Esophagus muscularis mucosa (tissue), 4 donors: Measurements from ENCODE around the gene ADAMTS16. TPM values are rescaled to one million over a fixed set of nuclear protein-coding genes. Genes with fewer than 3 reads are reported as not detected.

Experiments used
- DNase-seq: peaks from one replicate; pipeline ENCODE4 v3.0.0-alpha.2; 2017; ENCODE audit errors: extremely low spot score
- H3K27ac ChIP-seq, 4 donors: fragments of 200-600 bp; sonication (generic); replicated peaks in 1 of 4; 1 replicate in 3 of 4; 2 replicates in 1 of 4; pipeline ENCODE4 v1.5.1; 2016 to 2019; ENCODE audit warnings: mild to moderate bottlenecking in 1 of 4
- H3K27me3 ChIP-seq, 4 donors: fragments of 200-600 bp; sonication (generic); one replicate each; pipeline versions ENCODE4 v1.5.1 to v1.6.0; 2016 to 2019
- H3K36me3 ChIP-seq, 4 donors: fragments of 200-600 bp; sonication (generic); one replicate each; pipeline ENCODE4 v1.5.1; 2016 to 2019
- H3K4me1 ChIP-seq, 4 donors: fragments of 200-600 bp; sonication (generic); one replicate each; pipeline ENCODE4 v1.5.1; 2016 to 2019
- H3K4me3 ChIP-seq, 4 donors: fragments of 200-600 bp; sonication (generic); 1 replicate in 2 of 4; 2 replicates in 2 of 4; pipeline ENCODE4 v1.5.1; 2016 to 2019; ENCODE audit warnings: mild to moderate bottlenecking in 4 of 4, moderate library complexity in 1 of 4
- H3K9me3 ChIP-seq, 4 donors: fragments of 200-600 bp; sonication (generic); 1 replicate in 3 of 4; 2 replicates in 1 of 4; pipeline ENCODE4 v1.5.1; 2016 to 2019
- EP300 ChIP-seq: sonication (generic); formaldehyde crosslinking; IDR thresholded peaks from one replicate; pipeline ENCODE4 v1.6.1; 2017; ENCODE audit warnings: antibody characterized with exemption
- POLR2A ChIP-seq: fragments of 450-650 bp; IDR thresholded peaks from one replicate; pipeline ENCODE4 v1.6.1; 2017; ENCODE audit warnings: antibody characterized with exemption, moderate library complexity, mild to moderate bottlenecking, low read depth
- POLR2AphosphoS5 ChIP-seq, 2 donors: sonication (generic); formaldehyde crosslinking; IDR thresholded peaks; one replicate each; pipeline ENCODE4 v1.6.1; 2017; ENCODE audit warnings: antibody characterized with exemption in 2 of 2
- WGBS: methylation state at CpG from one replicate; pipeline ENCODE4 v1.1.5; 2018; 5-methylcytosine and 5-hydroxymethylcytosine counted together
- intact Hi-C: fragments of 100-400 bp; cut with DNase I; formaldehyde crosslinking; loops from one replicate; pipeline ENCODE4 v1.15.1; 2023
- total RNA-seq, 4 donors: library from RNA; depleted of rRNA; stranded (reverse); fragments of >200 nt; gene quantifications; one replicate each; pipeline versions ENCODE4 v1.1.0 to v1.2.1, GENCODE V29; 2016
- TF ChIP-seq, protein P1 (sequence below), 3 experiments: fragments of 200-600 bp in 2 of 3; fragments of 450-650 bp in 1 of 3; sonication (generic) in 2 of 3; IDR thresholded peaks; one replicate each; pipeline ENCODE4 v1.5.1; 2017 to 2019; ENCODE audit warnings: antibody characterized with exemption in 3 of 3, mild to moderate bottlenecking in 2 of 3, moderate library complexity in 1 of 3

The ADAMTS16 gene
- total RNA-seq, 4 donors from 2014 or later: 0.42 to 1.1 (median 0.50) TPM; not detected in 1

DNA sequence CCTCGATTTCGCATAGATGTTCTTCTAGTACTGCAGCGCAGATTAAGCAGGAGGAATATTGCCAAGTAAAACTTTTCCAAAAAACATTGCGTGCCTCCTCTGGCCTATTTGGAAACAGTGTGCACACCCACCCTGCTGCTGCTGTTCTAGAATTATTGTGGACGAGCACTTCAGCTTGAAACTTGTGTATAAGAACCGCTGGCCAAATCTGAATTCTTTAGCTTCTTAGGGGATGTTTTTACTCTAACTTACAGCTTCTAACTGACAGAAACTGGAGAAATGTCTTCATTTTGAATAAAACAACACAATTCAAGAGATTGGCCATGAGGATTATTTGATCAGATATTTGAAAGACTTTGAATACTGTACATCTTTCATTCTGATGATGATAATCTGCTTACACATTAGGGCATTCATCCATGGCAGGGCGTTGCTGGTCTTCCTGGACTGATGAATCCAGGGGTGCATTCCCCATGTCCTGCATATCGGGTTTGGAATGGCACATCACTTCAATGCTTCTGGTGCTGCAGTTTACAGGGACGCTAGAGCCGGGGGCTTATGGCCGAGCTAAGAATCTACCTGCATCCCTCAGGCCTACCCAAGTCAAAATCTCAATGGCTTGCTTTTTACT is 6.5 kb downstream of the ADAMTS16 start:
- Histone ChIP-seq H3K27ac (no peak overlapping the region), H3K4me1 (peaks cover 0 to under 1% (median 0%) of the 10 kb centered on the region in 4 donors), H3K9me3 (peaks cover 0 to 9% (median 3%) of the 10 kb centered on the region in 4 donors), H3K4me3 (no peak overlapping the region), H3K36me3 (no peaks in the 10 kb centered on the region), H3K27me3 (peaks cover 0 to 14% (median 0%) of the 10 kb centered on the region in 4 donors)
- TF ChIP-seq POLR2AphosphoS5 (IDR thresholded peaks at IDR 0.05) (no peak), POLR2A (no peak), EP300 (no peak)
- TF ChIP-seq, protein P1, sequence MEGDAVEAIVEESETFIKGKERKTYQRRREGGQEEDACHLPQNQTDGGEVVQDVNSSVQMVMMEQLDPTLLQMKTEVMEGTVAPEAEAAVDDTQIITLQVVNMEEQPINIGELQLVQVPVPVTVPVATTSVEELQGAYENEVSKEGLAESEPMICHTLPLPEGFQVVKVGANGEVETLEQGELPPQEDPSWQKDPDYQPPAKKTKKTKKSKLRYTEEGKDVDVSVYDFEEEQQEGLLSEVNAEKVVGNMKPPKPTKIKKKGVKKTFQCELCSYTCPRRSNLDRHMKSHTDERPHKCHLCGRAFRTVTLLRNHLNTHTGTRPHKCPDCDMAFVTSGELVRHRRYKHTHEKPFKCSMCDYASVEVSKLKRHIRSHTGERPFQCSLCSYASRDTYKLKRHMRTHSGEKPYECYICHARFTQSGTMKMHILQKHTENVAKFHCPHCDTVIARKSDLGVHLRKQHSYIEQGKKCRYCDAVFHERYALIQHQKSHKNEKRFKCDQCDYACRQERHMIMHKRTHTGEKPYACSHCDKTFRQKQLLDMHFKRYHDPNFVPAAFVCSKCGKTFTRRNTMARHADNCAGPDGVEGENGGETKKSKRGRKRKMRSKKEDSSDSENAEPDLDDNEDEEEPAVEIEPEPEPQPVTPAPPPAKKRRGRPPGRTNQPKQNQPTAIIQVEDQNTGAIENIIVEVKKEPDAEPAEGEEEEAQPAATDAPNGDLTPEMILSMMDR (IDR thresholded peaks at IDR 0.05): no peak
- DNase-seq: no peak
- intact Hi-C loops: no loop called here
- 83% methylated on average over 10 of the region's 11 CpGs for WGBS

DNA sequence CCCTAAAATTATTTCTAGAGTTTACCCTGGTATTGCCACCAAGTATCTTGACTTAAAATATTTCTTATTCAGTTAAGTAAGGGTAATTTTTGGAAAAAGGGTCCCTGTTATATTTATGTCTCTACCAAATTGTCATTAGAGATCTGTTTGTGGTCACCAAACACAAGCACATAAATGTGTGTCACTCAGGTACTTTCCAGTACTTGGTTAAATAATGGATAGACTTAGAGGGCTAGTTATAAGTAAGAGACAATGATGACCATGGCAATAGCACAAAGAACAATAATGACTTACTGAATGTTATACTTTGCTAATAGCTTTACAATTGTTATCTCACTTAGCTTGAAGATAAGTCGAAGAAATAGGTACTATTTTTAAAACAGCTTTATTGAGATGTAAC is 9.0 kb downstream of the ADAMTS16 start:
- H3K36me3 ChIP-seq: no peaks in the 10 kb centered on the region
- no peak overlapping the region for H3K27ac ChIP-seq
- TF ChIP-seq, protein P1 (IDR thresholded peaks at IDR 0.05): no peak
- TF ChIP-seq POLR2AphosphoS5 (IDR thresholded peaks at IDR 0.05) (no peak), POLR2A (no peak), EP300 (no peak)
- intact Hi-C loops: no loop called here
- no peak overlapping the region for H3K4me3 ChIP-seq
- H3K27me3 ChIP-seq: peaks cover 0 to 9% (median 0%) of the 10 kb centered on the region in 4 donors
- no peaks in the 10 kb centered on the region for H3K4me1 ChIP-seq
- H3K9me3 ChIP-seq: peaks cover 0 to 9% (median 3%) of the 10 kb centered on the region in 4 donors
- WGBS: 86% methylated on average over 1 of the region's 1 CpG
- no peak for DNase-seq

DNA sequence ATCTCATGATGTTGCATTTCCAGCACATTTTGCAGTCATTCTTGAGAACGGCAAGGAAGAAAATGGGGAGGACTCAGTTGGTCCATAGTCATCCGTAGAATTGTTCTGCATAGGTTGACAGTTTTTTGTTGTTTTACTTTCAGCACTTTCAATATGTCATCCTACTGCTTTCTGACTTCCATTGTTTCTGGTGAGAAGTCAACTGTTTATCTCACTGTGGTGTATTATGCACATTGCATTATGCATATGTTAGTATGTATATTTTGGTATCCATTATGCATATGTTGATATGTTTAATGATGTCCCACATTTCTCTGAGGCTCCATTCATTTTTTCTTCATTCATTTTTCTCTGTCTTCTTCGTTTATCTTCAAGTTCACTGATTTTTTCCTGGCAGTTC is 10.5 kb downstream of the ADAMTS16 start:
- WGBS: 87% methylated on average over 3 of the region's 3 CpGs
- no peak for DNase-seq
- intact Hi-C loops: no loop called here
- TF ChIP-seq POLR2AphosphoS5 (IDR thresholded peaks at IDR 0.05) (no peak), EP300 (no peak), POLR2A (no peak)
- TF ChIP-seq, protein P1 (IDR thresholded peaks at IDR 0.05): no peak
- Histone ChIP-seq H3K4me1 (no peaks in the 10 kb centered on the region), H3K4me3 (no peak overlapping the region), H3K27ac (no peak overlapping the region), H3K27me3 (no peaks in the 10 kb centered on the region), H3K36me3 (no peaks in the 10 kb centered on the region), H3K9me3 (peaks cover 0 to 9% (median 3%) of the 10 kb centered on the region in 4 donors)

DNA sequence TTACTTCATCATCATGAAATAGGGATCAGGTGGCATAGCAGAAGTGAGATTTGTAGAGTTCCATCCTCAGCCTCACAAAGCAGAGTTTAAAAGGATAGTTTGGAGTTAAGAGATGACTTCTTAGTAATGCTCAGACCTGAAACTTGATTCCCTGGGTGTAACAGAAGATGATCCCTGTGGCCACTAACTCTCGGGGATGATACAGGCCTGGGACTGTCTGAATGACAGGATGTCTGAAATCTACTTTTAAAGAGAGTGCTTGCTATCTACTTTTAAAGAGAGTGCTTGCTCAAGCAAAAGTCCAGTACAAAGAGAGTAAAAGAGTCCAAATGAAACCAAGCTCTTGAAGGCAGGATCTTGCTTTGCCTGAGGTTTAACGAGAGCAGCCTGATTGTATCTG is 14.6 kb downstream of the ADAMTS16 start:
- Histone ChIP-seq H3K27me3 (no peaks in the 10 kb centered on the region), H3K4me3 (no peak overlapping the region), H3K36me3 (no peaks in the 10 kb centered on the region), H3K27ac (no peak overlapping the region), H3K4me1 (no peaks in the 10 kb centered on the region), H3K9me3 (peaks cover 0 to 9% (median 3%) of the 10 kb centered on the region in 4 donors)
- intact Hi-C loops: no loop called here
- 65% methylated on average over 2 of the region's 2 CpGs for WGBS
- no peak for TF ChIP-seq POLR2A
- no peak for TF ChIP-seq EP300
- TF ChIP-seq, protein P1 (IDR thresholded peaks at IDR 0.05): no peak
- TF ChIP-seq POLR2AphosphoS5 (IDR thresholded peaks at IDR 0.05): no peak
- peak; percentile 68 for DNase-seq
